ENCODE data around the gene CIAO1. TPM values are rescaled to one million over a fixed set of nuclear protein-coding genes. Genes with fewer than 3 reads are reported as not detected.
A peak's percentile ranks its signal among the peaks of the same experiment; 100 is the strongest.
"Not testable (repeated sequence)": the region's sequence is repeated elsewhere in the genome, so short reads cannot be mapped to it uniquely, and the experiment has no call there.

Gene CIAO1
- total RNA-seq, 1 donor from 2014 or later: 107 TPM

- no peak for DNase-seq (ENCODE audit: low read depth)
These were observed 10.9 kb downstream of the CIAO1 start for GRCh38 chr2:96276787-96277499.

GRCh38 chr2:96287273-96287856 is 21.3 kb downstream of the CIAO1 start:
- no peak for DNase-seq (ENCODE audit: low read depth)

GRCh38 chr2:96291751-96292150 is 25.7 kb downstream of the CIAO1 start:
- no peak for DNase-seq (ENCODE audit: low read depth)

GRCh38 chr2:96294271-96294670 is 28.2 kb downstream of the CIAO1 start:
- not testable (repeated sequence) for DNase-seq (ENCODE audit: low read depth)

- DNase-seq (ENCODE audit: low read depth): no peak
These were observed 30.9 kb downstream of the CIAO1 start for GRCh38 chr2:96296925-96297324.

- DNase-seq (ENCODE audit: low read depth): no peak
These were observed 35.8 kb downstream of the CIAO1 start for GRCh38 chr2:96301865-96302264.

GRCh38 chr2:96304606-96305005 is 38.6 kb downstream of the CIAO1 start:
- DNase-seq (ENCODE audit: low read depth): no peak

GRCh38 chr2:96305091-96305978 is 39.3 kb downstream of the CIAO1 start, which contains the start of gene SNRNP200:
Gene SNRNP200, minus strand, starts transcription at chr2:96305546. Its CDS starts 109 bp downstream, at chr2:96305437.
- DNase-seq (ENCODE audit: low read depth): peak; percentile 58

- DNase-seq (ENCODE audit: low read depth): no peak
These were observed 39.9 kb downstream of the CIAO1 start for GRCh38 chr2:96305979-96306308.

- no peak for DNase-seq (ENCODE audit: low read depth)
These were observed 40.3 kb downstream of the CIAO1 start for GRCh38 chr2:96306370-96306769.

- no peak for DNase-seq (ENCODE audit: low read depth)
These were observed 42.2 kb downstream of the CIAO1 start for GRCh38 chr2:96308248-96308647.

- no peak for DNase-seq (ENCODE audit: low read depth)
These were observed 49.0 kb downstream of the CIAO1 start for GRCh38 chr2:96315005-96315399.

- DNase-seq (ENCODE audit: low read depth): peak; percentile 47
These were observed 49.5 kb downstream of the CIAO1 start for GRCh38 chr2:96315400-96316071.

- DNase-seq (ENCODE audit: low read depth): no peak
These were observed 51.0 kb downstream of the CIAO1 start for GRCh38 chr2:96316999-96317398.

- DNase-seq (ENCODE audit: low read depth): no peak
These were observed 51.6 kb downstream of the CIAO1 start for GRCh38 chr2:96317584-96317997.

GRCh38 chr2:96318723-96319122 is 52.7 kb downstream of the CIAO1 start:
- DNase-seq (ENCODE audit: low read depth): no peak

GRCh38 chr2:96319396-96319795 is 53.4 kb downstream of the CIAO1 start:
- DNase-seq (ENCODE audit: low read depth): no peak

- no peak for DNase-seq (ENCODE audit: low read depth)
These were observed 54.3 kb downstream of the CIAO1 start for GRCh38 chr2:96320326-96320725.

GRCh38 chr2:96320728-96321622 is 55.0 kb downstream of the CIAO1 start:
- no peak for DNase-seq (ENCODE audit: low read depth)

All from renal cortical epithelial cell (primary cell).